ENCODE results near the gene HLA-DQB2. TPM values are rescaled to one million over a fixed set of nuclear protein-coding genes. Genes with fewer than 3 reads are reported as not detected.
"Not testable (repeated sequence)": the region's sequence is repeated elsewhere in the genome, so short reads cannot be mapped to it uniquely, and the experiment has no call there.

Gene HLA-DQB2
- polyA plus RNA-seq (ENCODE audit: insufficient read length in 4 of 4) = 1 to 10 TPM in 2 of 4 donors, under 1 TPM in 1, not detected in 1; 0.87 to 1.1 (median 1.0) TPM

GRCh38 chr6:32763421-32763820 is at the start of gene HLA-DQB2:
Gene HLA-DQB2, minus strand, starts transcription at chr6:32763532. Its CDS starts 62 bp downstream, at chr6:32763470.
- no peak for DNase-seq (ENCODE audit: low read depth in 4 of 4, low spot score in 3 of 4)

- no peak for DNase-seq (ENCODE audit: low read depth in 4 of 4, low spot score in 3 of 4)
These were observed 45.8 kb upstream of the HLA-DQB2 start for GRCh38 chr6:32809171-32809570.

DNA sequence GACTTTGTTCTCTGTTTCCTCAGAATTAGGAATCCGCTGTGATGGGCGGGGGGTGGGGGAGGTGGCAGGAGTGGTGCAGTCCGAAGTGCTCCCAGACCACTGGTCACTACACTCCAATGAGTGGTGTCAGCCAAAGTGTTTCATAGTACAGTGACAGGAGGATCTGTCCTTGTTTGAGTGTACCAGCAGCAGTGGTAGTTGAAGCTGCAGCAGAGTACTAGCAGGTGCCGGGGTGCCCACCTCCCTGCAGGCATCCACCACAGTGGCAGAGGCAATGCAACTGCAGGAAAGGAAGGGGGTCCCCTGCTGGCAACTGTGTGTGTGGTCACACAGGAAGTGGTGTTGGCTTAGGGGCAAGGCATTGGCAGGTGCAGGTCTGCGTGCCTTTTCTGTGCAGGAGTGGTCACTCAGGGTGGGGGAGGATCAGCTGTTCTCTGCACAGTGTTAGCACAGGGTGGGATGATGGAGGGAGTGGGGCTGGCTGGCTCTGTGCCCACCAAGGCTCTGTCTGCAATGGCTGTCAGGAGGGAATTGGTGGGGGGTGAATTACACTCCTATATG is 43.8 kb upstream of the HLA-DQB2 start:
- no peak for DNase-seq (ENCODE audit: low read depth in 4 of 4, low spot score in 3 of 4)

- DNase-seq (ENCODE audit: low read depth in 4 of 4, low spot score in 3 of 4) = not testable (repeated sequence)
These were observed 42.1 kb upstream of the HLA-DQB2 start for GRCh38 chr6:32805404-32805803.

DNA sequence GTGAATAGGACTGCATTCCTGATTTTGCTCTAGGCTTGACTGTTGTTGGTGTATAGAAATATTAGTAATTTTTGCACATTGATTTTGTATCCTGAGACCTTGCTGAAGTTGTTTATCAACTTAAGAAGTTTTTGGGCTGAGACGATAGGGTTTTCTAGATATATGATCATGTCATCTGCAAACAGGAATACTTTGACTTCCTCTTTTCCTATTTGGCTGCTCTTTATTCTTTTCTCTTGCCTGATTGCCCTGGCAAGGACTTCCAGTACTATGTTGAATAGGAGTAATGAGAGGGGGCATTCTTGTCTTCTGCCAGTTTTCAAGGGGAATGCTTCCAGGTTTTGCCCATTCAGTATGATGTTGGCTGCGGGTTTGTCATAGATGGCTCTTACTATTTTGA is 40.1 kb upstream of the HLA-DQB2 start:
- no peak for DNase-seq (ENCODE audit: low read depth in 4 of 4, low spot score in 3 of 4)

DNA sequence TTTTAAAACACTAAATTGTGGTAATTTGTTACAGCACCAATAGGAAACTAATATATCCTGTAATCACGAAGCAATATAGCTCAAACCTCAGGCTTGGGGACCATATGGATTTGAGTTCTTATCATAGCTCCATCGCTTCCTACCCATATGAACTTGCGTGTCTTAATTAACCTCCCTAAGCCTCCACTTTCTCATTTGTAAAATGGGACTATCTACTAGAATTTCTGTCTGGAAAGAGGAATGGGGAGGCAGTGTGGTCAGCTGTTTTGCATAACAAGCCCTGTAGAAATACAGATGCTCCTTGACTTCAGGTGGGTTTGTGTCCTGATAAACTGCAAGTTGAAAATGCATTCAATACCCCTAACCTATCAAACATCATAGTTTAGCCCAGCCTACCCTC is 36.4 kb upstream of the HLA-DQB2 start:
- DNase-seq (ENCODE audit: low read depth in 4 of 4, low spot score in 3 of 4) = no peak

- DNase-seq (ENCODE audit: low read depth in 4 of 4, low spot score in 3 of 4) = no peak
These were observed 35.8 kb upstream of the HLA-DQB2 start for GRCh38 chr6:32799168-32799567.

DNA sequence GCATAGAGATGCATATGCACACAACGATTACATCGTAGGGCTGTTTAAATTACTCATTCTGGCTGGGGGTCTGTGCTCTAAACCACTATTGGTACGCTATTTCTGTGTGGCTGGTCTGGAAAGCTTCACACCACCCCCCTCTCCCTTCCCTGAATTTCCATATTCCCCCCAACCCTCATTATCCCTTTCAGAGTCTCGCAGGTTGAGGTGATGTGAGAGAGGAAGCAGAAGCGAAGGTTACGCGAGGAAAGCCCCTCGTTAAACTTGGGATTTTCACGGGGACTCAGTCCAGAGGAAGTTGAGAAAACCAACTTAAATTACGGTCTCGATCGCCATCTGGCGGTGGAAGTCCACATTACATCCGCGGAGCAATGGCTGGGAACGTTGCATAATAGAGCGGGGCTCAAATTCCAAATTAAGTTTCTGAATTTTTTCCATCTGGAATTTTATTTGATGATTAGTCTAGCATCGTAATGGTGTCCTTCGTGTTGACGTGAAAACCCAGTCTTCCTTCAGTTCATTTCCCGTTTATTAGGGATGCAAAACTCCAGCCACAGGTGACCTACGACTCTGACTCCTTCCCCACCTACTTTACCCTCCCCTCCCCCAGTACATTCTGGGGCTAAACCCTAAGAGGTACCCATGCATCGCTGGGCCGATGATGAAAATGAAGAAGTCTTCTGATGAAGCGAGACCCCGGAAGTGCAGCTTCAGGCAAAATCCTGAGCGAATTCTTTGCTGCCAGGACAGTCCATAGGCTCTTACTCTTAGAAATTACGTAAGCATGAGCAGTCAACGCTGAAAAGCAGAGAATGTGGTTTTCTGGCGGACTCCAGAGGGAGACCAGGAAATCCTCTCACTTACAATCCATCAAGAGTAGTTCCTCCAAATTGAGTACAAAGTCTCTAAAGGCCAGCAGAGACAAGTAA is 33.8 kb upstream of the HLA-DQB2 start:
- peak; percentile 39 to 66 (median 56) for DNase-seq (ENCODE audit: low read depth in 4 of 4, low spot score in 3 of 4)

DNA sequence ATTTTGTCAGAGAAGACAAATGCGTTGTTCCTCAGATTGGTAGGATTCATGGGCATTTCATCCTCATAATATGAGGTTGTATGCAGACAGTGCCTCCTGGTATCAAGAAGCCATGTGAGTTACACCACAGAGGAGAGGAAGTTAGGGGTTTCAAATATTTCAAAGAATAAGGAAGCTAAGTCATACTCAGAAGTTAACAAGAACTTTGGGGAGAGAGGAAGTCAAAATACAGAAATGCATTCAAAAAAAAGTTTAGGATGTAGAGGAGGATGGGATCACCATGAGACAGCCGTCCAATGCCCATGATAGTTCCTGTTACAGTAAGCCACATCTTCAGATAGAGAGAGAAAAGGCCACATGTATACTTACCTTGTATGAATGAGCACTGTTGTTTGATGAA is 31.2 kb upstream of the HLA-DQB2 start:
- no peak for DNase-seq (ENCODE audit: low read depth in 4 of 4, low spot score in 3 of 4)

GRCh38 chr6:32792901-32793435 is 29.6 kb upstream of the HLA-DQB2 start:
- DNase-seq (ENCODE audit: low read depth in 4 of 4, low spot score in 3 of 4) = no peak

GRCh38 chr6:32790306-32790705 is 27.0 kb upstream of the HLA-DQB2 start:
- no peak for DNase-seq (ENCODE audit: low read depth in 4 of 4, low spot score in 3 of 4)

GRCh38 chr6:32785781-32786533 is 22.6 kb upstream of the HLA-DQB2 start:
- DNase-seq (ENCODE audit: low read depth in 4 of 4, low spot score in 3 of 4) = peak in 3 of 4 donors; percentile 31 to 35 (median 32)

DNA sequence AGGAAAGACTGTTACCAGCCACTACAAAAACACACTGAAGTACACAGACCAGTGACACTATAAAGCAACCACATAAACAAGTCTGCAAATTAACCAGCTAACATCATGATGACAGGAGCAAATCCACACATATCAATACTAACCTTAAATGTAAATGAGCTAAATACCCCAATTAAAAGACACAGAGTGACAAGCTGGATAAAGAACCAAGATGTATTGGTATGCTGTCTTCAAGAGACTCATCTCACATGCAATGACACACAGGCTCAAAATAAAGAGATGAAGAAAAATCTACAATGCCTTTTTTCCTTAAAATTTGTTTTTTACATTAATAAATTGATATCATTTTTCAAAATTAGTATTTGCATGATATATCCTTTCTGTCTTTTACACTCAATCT is 19.6 kb upstream of the HLA-DQB2 start:
- not testable (repeated sequence) for DNase-seq (ENCODE audit: low read depth in 4 of 4, low spot score in 3 of 4)

DNA sequence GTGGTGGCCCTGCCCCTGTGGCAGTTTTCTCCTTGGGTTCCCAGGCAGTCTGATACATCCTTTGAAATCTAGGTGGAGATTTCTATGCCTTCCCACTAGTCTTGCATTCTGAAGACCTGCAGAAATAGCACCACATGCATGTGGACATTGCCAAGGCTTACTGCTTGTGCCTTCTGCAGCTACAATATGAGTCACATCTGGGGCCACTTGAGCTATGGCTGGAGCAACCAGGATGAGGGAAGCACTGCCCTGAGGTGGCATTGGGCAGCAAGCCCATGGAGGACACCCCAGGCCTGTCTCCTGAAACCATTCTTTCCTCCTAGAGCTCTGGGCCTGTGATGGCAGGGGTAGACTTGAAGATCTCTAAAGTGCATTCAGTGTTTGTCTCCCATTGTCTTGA is 15.7 kb upstream of the HLA-DQB2 start:
- no peak for DNase-seq (ENCODE audit: low read depth in 4 of 4, low spot score in 3 of 4)

DNA sequence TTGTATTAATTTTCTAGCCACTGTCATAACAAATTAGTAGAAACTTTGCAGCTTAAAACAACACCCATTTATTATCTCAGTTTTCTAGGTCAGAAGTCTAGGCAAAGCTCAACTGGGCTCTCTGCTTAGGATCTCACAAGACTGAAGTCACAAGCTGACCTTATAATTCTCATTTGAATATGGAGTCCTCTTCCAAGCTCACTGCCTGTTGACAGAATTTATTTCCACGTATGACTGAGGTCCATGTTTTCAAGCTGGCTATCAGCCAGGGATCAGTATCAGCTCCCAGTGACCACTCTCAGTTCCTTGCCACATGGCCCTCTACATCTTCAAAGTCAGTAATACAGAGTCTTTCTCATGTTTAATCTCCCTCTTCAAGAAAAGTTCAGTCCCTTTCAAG is 11.7 kb upstream of the HLA-DQB2 start:
- DNase-seq (ENCODE audit: low read depth in 4 of 4, low spot score in 3 of 4) = no peak

GRCh38 chr6:32774426-32774825 is 11.1 kb upstream of the HLA-DQB2 start:
- no peak for DNase-seq (ENCODE audit: low read depth in 4 of 4, low spot score in 3 of 4)

DNA sequence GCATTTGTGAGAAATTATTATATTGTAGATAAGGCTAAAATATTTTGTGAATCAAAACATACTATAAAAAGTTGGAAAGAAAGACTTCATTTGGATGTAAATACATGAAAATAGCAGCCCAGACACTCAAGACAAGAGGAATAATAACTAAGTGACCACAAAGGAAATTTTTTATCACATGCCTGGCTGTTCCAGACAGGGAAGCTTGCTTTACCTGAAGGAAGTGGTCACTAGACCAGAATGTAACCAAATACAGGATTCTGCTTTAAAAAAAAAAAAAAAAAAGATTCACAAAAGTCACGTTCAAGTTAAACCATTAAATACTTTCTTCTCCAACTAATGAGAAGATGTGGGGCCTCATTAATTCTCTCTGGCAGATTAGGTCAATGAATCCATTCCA is 9.3 kb upstream of the HLA-DQB2 start:
- no peak for DNase-seq (ENCODE audit: low read depth in 4 of 4, low spot score in 3 of 4)

DNA sequence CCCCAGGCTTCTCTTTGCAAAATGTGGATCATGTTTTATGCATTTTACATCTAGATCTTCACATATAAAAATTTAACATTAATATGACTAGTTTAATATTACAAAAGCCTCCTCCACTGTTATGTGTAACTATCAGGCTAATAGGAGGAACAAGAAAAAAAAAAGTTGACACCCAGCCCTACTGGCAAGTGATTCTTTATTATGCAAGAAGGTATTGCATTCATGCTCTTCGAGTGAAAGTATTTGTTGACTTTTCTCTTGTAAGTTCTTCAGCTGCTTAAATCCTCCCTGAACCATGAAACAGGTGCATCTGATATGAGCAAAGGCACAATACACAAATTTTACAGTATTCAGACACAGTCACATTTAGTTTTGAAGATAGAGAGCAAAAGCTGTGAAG is 716 bp upstream of the HLA-DQB2 start:
- no peak for DNase-seq (ENCODE audit: low read depth in 4 of 4, low spot score in 3 of 4)

DNA sequence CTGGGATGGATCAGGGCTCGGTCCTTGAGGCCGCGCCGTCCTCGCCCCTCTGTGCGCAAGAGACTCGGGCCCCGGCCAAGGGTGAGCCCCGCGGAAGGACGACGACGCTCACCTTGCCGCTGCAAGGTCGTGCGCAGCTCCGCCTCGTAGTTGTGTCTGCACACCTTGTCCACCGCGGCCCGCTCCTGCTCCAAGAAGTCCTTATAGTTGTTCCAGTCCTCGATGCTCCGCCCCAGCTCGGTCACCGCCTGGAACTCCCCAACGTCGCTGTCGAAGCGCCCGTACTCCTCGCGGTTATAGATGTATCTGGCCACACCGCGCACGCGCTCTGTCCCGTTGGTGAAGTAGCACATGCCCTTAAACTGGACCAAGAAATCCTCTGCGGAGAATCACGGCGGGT is 1.8 kb downstream of the HLA-DQB2 start:
- DNase-seq (ENCODE audit: low read depth in 4 of 4, low spot score in 3 of 4) = no peak

GRCh38 chr6:32761072-32761471 is 2.3 kb downstream of the HLA-DQB2 start:
- DNase-seq (ENCODE audit: low read depth in 4 of 4, low spot score in 3 of 4) = no peak

GRCh38 chr6:32759669-32760068 is 3.7 kb downstream of the HLA-DQB2 start:
- DNase-seq (ENCODE audit: low read depth in 4 of 4, low spot score in 3 of 4) = no peak

Data from left renal pelvis (tissue), 4 donors.